GM19452 (cell line): ENCODE results near the gene GCNT4.

ENCODE experiments used
- ATAC-seq: cut with Tn5 transposase; IDR thresholded peaks from one replicate; pipeline ENCODE4 v1.9.1; 2021; ENCODE audit not compliant: unreplicated experiment

GCNT4 gene

GRCh38 chr5:75051217-75051751 is 1.1 kb downstream of the GCNT4 start:
- ATAC-seq: no peak

- no peak for ATAC-seq
Measured at GRCh38 chr5:75050415-75050814, 1.9 kb downstream of the GCNT4 start.

GRCh38 chr5:75049456-75050351 is 2.7 kb downstream of the GCNT4 start:
- ATAC-seq: no peak

GRCh38 chr5:75048457-75048953 is 3.9 kb downstream of the GCNT4 start:
- ATAC-seq: peak; percentile 54

GRCh38 chr5:75047356-75047755 is 5.0 kb downstream of the GCNT4 start:
- no peak for ATAC-seq

GRCh38 chr5:75046366-75047142 is 5.8 kb downstream of the GCNT4 start:
- no peak for ATAC-seq

GRCh38 chr5:75045071-75045470 is 7.3 kb downstream of the GCNT4 start:
- ATAC-seq: no peak

GRCh38 chr5:75044406-75044805 is 8.0 kb downstream of the GCNT4 start:
- ATAC-seq: no peak

GRCh38 chr5:75043633-75044264 is 8.6 kb downstream of the GCNT4 start:
- ATAC-seq: no peak

GRCh38 chr5:75042522-75042921 is 9.8 kb downstream of the GCNT4 start:
- no peak for ATAC-seq

- no peak for ATAC-seq
Measured at GRCh38 chr5:75040973-75041372, 11.4 kb downstream of the GCNT4 start.

GRCh38 chr5:75037106-75037505 is 15.3 kb downstream of the GCNT4 start:
- no peak for ATAC-seq

- no peak for ATAC-seq
Measured at GRCh38 chr5:75034137-75034739, 18.1 kb downstream of the GCNT4 start.

- ATAC-seq: no peak
Measured at GRCh38 chr5:75031366-75031765, 21.0 kb downstream of the GCNT4 start.

GRCh38 chr5:75028090-75028489 is 24.3 kb downstream of the GCNT4 start:
- ATAC-seq: no peak

GRCh38 chr5:75023368-75024159 is 28.8 kb downstream of the GCNT4 start:
- ATAC-seq: no peak

GRCh38 chr5:75021800-75022199 is 30.6 kb downstream of the GCNT4 start:
- no peak for ATAC-seq

GRCh38 chr5:75021219-75021618 is 31.1 kb downstream of the GCNT4 start:
- ATAC-seq: no peak

- no peak for ATAC-seq
Measured at GRCh38 chr5:75020016-75020656, 32.2 kb downstream of the GCNT4 start.
